Stimulated activated CD8-positive, alpha-beta memory T cell treated with anti-CD3 and anti-CD28 coated beads, Interleukin-15, amount 100 ng/mL, for 4 hours (primary cell): ENCODE data around the gene BCL11A.

ENCODE experiments used
- DNase-seq, 2 donors: peaks; one replicate each; pipeline ENCODE4 v3.0.0-alpha.2; 2020; ENCODE audit warnings: low read depth in 2 of 2

The BCL11A gene

GRCh38 chr2:60544954-60545560 lies 8.4 kb downstream of the BCL11A start:
- DNase-seq = no peak

- no peak for DNase-seq
Measured at GRCh38 chr2:60544062-60544461, 9.4 kb downstream of the BCL11A start.

GRCh38 chr2:60541056-60541651 lies 12.3 kb downstream of the BCL11A start:
- no peak for DNase-seq

GRCh38 chr2:60540074-60540473 lies 13.4 kb downstream of the BCL11A start:
- no peak for DNase-seq

- no peak for DNase-seq
Measured at GRCh38 chr2:60539140-60539539, 14.3 kb downstream of the BCL11A start.

- no peak for DNase-seq
Measured at GRCh38 chr2:60538101-60538500, 15.4 kb downstream of the BCL11A start.

- no peak for DNase-seq
Measured at GRCh38 chr2:60536746-60537145, 16.7 kb downstream of the BCL11A start.

GRCh38 chr2:60535685-60536312 lies 17.7 kb downstream of the BCL11A start:
- DNase-seq = no peak

GRCh38 chr2:60534892-60535684 lies 18.4 kb downstream of the BCL11A start:
- DNase-seq = no peak

GRCh38 chr2:60534052-60534685 lies 19.3 kb downstream of the BCL11A start:
- no peak for DNase-seq

- no peak for DNase-seq
Measured at GRCh38 chr2:60533101-60534051, 20.1 kb downstream of the BCL11A start.

- no peak for DNase-seq
Measured at GRCh38 chr2:60532421-60532820, 21.0 kb downstream of the BCL11A start.

- no peak for DNase-seq
Measured at GRCh38 chr2:60531701-60532133, 21.7 kb downstream of the BCL11A start.

GRCh38 chr2:60530660-60531281 lies 22.7 kb downstream of the BCL11A start:
- DNase-seq = no peak

GRCh38 chr2:60529785-60530627 lies 23.4 kb downstream of the BCL11A start:
- no peak for DNase-seq

- DNase-seq = no peak
Measured at GRCh38 chr2:60529136-60529784, 24.2 kb downstream of the BCL11A start.

GRCh38 chr2:60528281-60529020 lies 25.0 kb downstream of the BCL11A start:
- no peak for DNase-seq

GRCh38 chr2:60527762-60528161 lies 25.7 kb downstream of the BCL11A start:
- no peak for DNase-seq
